ENCODE measurements around the gene CHMP5. TPM values are rescaled to one million over a fixed set of nuclear protein-coding genes. Genes with fewer than 3 reads are reported as not detected.

The CHMP5 gene
- total RNA-seq, 3 donors from 2014 or later (not counting 1 experiment from before 2014, with no cell fraction given) = 21.3 to 24.5 (median 24.0) TPM

- Histone ChIP-seq H3K36me3 (ENCODE audit: control insufficient read depth, insufficient read depth, low read length) (peaks cover 74% of the 10 kb centered on the region), H3K27me3 (ENCODE audit: control insufficient read depth, insufficient read depth, low read length) (no peaks in the 10 kb centered on the region), H3K4me1 (ENCODE audit: control insufficient read depth, insufficient read depth, low read length) (peaks cover 26% of the 10 kb centered on the region), H3K9me3 (ENCODE audit: control insufficient read depth, insufficient read depth, low read length) (no peaks in the 10 kb centered on the region), H3K27ac (ENCODE audit: low read length) (peak overlapping the region; percentile 61), H3K4me3 (ENCODE audit: low read length) (no peak overlapping the region)
- ATAC-seq = peak in 2 of 3 donors; percentile 30 to 50
- Mint-ChIP-seq H3K9me3 (no peaks in the 10 kb centered on the region), H3K27ac (peak overlapping the region; percentile 2 to 35), H3K4me1 (peaks cover 52 to 57% of the 10 kb centered on the region in 2 donors), H3K36me3 (peaks cover 29% of the 10 kb centered on the region), H3K4me3 (no peak overlapping the region), H3K27me3 (ENCODE audit: low read depth in 2 of 2) (no peaks in the 10 kb centered on the region)
- intact Hi-C loops (cut with micrococcal nuclease) = loop anchor here (10.0 kb wide), 1 partner anchor 743 kb away; the partner anchor contains the start of genes SMIM27 and TOPORS
- peak in 1 of 2 donors; percentile 22 for DNase-seq
- no peak for TF ChIP-seq CTCF (IDR thresholded peaks at IDR 0.05)
- WGBS (ENCODE audit: insufficient coverage) = 7% methylated on average over 1 of the region's 1 CpG
Measured at GRCh38 chr9:33297432-33297831, 32.6 kb downstream of the CHMP5 start.

GRCh38 chr9:33300546-33300945 is 35.7 kb downstream of the CHMP5 start:
- no peak overlapping the region for H3K27ac ChIP-seq (ENCODE audit: low read length)
- no peak for TF ChIP-seq CTCF (IDR thresholded peaks at IDR 0.05)
- H3K9me3 ChIP-seq (ENCODE audit: control insufficient read depth, insufficient read depth, low read length) = no peaks in the 10 kb centered on the region
- ATAC-seq (no peak), DNase-seq (no peak)
- no peaks in the 10 kb centered on the region for H3K9me3 Mint-ChIP-seq
- no peaks in the 10 kb centered on the region for H3K27me3 ChIP-seq (ENCODE audit: control insufficient read depth, insufficient read depth, low read length)
- 100% methylated on average over 1 of the region's 2 CpGs for WGBS (ENCODE audit: insufficient coverage)
- peaks cover 19% of the 10 kb centered on the region for H3K4me1 ChIP-seq (ENCODE audit: control insufficient read depth, insufficient read depth, low read length)
- H3K4me1 Mint-ChIP-seq = peaks cover 32 to 36% of the 10 kb centered on the region in 2 donors
- H3K36me3 ChIP-seq (ENCODE audit: control insufficient read depth, insufficient read depth, low read length) = peaks cover 80% of the 10 kb centered on the region
- H3K36me3 Mint-ChIP-seq = peaks cover 21% of the 10 kb centered on the region
- no peak overlapping the region for H3K4me3 ChIP-seq (ENCODE audit: low read length)
- intact Hi-C loops (cut with micrococcal nuclease) = no loop called here
- H3K27me3 Mint-ChIP-seq (ENCODE audit: low read depth in 2 of 2) = no peaks in the 10 kb centered on the region
- peak overlapping the region; percentile 6 to 11 for H3K27ac Mint-ChIP-seq
- H3K4me3 Mint-ChIP-seq = no peak overlapping the region

- no peaks in the 10 kb centered on the region for H3K9me3 ChIP-seq (ENCODE audit: control insufficient read depth, insufficient read depth, low read length)
- H3K36me3 ChIP-seq (ENCODE audit: control insufficient read depth, insufficient read depth, low read length) = peaks cover 86% of the 10 kb centered on the region
- no CpG with 5 or more reads among the region's 1 CpG for WGBS (ENCODE audit: insufficient coverage)
- ATAC-seq = no peak
- Mint-ChIP-seq H3K36me3 (no peaks in the 10 kb centered on the region), H3K4me3 (no peak overlapping the region), H3K27me3 (ENCODE audit: low read depth in 2 of 2) (no peaks in the 10 kb centered on the region), H3K9me3 (no peaks in the 10 kb centered on the region), H3K27ac (no peak overlapping the region), H3K4me1 (peaks cover under 1 to 3% of the 10 kb centered on the region in 2 donors)
- H3K4me1 ChIP-seq (ENCODE audit: control insufficient read depth, insufficient read depth, low read length) = peaks cover 1% of the 10 kb centered on the region
- intact Hi-C loops (cut with micrococcal nuclease) = no loop called here
- no peaks in the 10 kb centered on the region for H3K27me3 ChIP-seq (ENCODE audit: control insufficient read depth, insufficient read depth, low read length)
- H3K4me3 ChIP-seq (ENCODE audit: low read length) = no peak overlapping the region
- TF ChIP-seq CTCF (IDR thresholded peaks at IDR 0.05) = no peak
- no peak overlapping the region for H3K27ac ChIP-seq (ENCODE audit: low read length)
- no peak for DNase-seq
Measured at GRCh38 chr9:33304362-33304761, 39.5 kb downstream of the CHMP5 start.

- no peak for TF ChIP-seq CTCF (IDR thresholded peaks at IDR 0.05)
- Mint-ChIP-seq H3K9me3 (no peaks in the 10 kb centered on the region), H3K27me3 (ENCODE audit: low read depth in 2 of 2) (no peaks in the 10 kb centered on the region), H3K4me1 (peaks cover 0 to 6% of the 10 kb centered on the region in 2 donors), H3K36me3 (peaks cover 6% of the 10 kb centered on the region), H3K27ac (no peak overlapping the region), H3K4me3 (no peak overlapping the region)
- 79% methylated on average over 3 of the region's 3 CpGs for WGBS (ENCODE audit: insufficient coverage)
- DNase-seq (no peak), ATAC-seq (no peak)
- Histone ChIP-seq H3K4me1 (ENCODE audit: control insufficient read depth, insufficient read depth, low read length) (no peaks in the 10 kb centered on the region), H3K27ac (ENCODE audit: low read length) (no peak overlapping the region), H3K9me3 (ENCODE audit: control insufficient read depth, insufficient read depth, low read length) (no peaks in the 10 kb centered on the region), H3K36me3 (ENCODE audit: control insufficient read depth, insufficient read depth, low read length) (peaks cover 90% of the 10 kb centered on the region), H3K27me3 (ENCODE audit: control insufficient read depth, insufficient read depth, low read length) (no peaks in the 10 kb centered on the region), H3K4me3 (ENCODE audit: low read length) (no peak overlapping the region)
- intact Hi-C loops (cut with micrococcal nuclease) = no loop called here
Measured at GRCh38 chr9:33306037-33306436, 41.2 kb downstream of the CHMP5 start.
